NB4 (cell line): Measurements from ENCODE around the gene ATN1.

Experiments used
- DNase-seq: peaks from one replicate; pipeline ENCODE4 v3.0.0; 2010; ENCODE audit warnings: low read depth
- H3K4me3 ChIP-seq: one replicate; pipeline ENCODE4 v1.5.1; 2011; ENCODE audit warnings: mild to moderate bottlenecking, low read depth, low read length, moderate library complexity
- MYC ChIP-seq: IDR thresholded peaks from 2 replicates; pipeline ENCODE4 v1.6.1; 2011; ENCODE audit warnings: low read depth, low read length
- POLR2A ChIP-seq: IDR thresholded peaks from 2 replicates; pipeline ENCODE4 v1.6.1; 2011; ENCODE audit warnings: mild to moderate bottlenecking; ENCODE audit not compliant: insufficient read length; ENCODE audit errors: extremely low read depth
- TF ChIP-seq, protein P1 (sequence below): IDR thresholded peaks from 2 replicates; pipeline ENCODE4 v1.6.1; 2011; ENCODE audit warnings: low read depth, low read length
- TF ChIP-seq, protein P2 (sequence below): IDR thresholded peaks from one replicate; pipeline ENCODE4 v1.5.1; 2012; ENCODE audit warnings: low read depth, low read length

ATN1 gene

GRCh38 chr12:6937481-6938352 lies 10.0 kb downstream of the ATN1 start:
- TF ChIP-seq MYC (peak; percentile 87), POLR2A (peak; percentile 92)
- TF ChIP-seq, protein P1, sequence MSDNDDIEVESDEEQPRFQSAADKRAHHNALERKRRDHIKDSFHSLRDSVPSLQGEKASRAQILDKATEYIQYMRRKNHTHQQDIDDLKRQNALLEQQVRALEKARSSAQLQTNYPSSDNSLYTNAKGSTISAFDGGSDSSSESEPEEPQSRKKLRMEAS: peak; percentile 90
- TF ChIP-seq, protein P2, sequence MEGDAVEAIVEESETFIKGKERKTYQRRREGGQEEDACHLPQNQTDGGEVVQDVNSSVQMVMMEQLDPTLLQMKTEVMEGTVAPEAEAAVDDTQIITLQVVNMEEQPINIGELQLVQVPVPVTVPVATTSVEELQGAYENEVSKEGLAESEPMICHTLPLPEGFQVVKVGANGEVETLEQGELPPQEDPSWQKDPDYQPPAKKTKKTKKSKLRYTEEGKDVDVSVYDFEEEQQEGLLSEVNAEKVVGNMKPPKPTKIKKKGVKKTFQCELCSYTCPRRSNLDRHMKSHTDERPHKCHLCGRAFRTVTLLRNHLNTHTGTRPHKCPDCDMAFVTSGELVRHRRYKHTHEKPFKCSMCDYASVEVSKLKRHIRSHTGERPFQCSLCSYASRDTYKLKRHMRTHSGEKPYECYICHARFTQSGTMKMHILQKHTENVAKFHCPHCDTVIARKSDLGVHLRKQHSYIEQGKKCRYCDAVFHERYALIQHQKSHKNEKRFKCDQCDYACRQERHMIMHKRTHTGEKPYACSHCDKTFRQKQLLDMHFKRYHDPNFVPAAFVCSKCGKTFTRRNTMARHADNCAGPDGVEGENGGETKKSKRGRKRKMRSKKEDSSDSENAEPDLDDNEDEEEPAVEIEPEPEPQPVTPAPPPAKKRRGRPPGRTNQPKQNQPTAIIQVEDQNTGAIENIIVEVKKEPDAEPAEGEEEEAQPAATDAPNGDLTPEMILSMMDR: peak; percentile 76
- peak overlapping the region; percentile 76 for H3K4me3 ChIP-seq
- peak; percentile 95 for DNase-seq

DNA sequence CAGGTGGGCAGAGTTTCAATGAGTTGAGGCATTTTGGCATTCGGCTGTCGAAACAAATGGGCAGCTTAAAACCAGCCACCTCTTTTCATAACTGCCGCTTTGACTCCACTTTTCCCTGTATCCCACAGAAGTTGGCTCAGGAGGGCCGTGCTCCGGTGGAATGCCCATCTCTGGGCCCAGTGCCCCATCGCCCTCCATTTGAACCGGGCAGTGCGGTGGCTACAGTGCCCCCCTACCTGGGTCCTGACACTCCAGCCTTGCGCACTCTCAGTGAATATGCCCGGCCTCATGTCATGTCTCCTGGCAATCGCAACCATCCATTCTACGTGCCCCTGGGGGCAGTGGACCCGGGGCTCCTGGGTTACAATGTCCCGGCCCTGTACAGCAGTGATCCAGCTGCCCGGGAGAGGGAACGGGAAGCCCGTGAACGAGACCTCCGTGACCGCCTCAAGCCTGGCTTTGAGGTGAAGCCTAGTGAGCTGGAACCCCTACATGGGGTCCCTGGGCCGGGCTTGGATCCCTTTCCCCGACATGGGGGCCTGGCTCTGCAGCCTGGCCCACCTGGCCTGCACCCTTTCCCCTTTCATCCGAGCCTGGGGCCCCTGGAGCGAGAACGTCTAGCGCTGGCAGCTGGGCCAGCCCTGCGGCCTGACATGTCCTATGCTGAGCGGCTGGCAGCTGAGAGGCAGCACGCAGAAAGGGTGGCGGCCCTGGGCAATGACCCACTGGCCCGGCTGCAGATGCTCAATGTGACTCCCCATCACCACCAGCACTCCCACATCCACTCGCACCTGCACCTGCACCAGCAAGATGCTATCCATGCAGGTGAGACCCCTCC lies 10.8 kb downstream of the ATN1 start:
- TF ChIP-seq, protein P1: no peak
- TF ChIP-seq POLR2A (no peak), MYC (no peak)
- TF ChIP-seq, protein P2: no peak
- peak overlapping the region; percentile 53 for H3K4me3 ChIP-seq
- no peak for DNase-seq

- no peak overlapping the region for H3K4me3 ChIP-seq
- no peak for DNase-seq
- TF ChIP-seq, protein P1: no peak
- TF ChIP-seq MYC (no peak), POLR2A (no peak)
- TF ChIP-seq, protein P2: no peak
Observed at GRCh38 chr12:6939191-6939540, 11.4 kb downstream of the ATN1 start.

GRCh38 chr12:6941267-6941666 lies 13.5 kb downstream of the ATN1 start:
- TF ChIP-seq, protein P2: no peak
- no peak for TF ChIP-seq MYC
- TF ChIP-seq POLR2A: no peak
- no peak overlapping the region for H3K4me3 ChIP-seq
- DNase-seq: no peak

DNA sequence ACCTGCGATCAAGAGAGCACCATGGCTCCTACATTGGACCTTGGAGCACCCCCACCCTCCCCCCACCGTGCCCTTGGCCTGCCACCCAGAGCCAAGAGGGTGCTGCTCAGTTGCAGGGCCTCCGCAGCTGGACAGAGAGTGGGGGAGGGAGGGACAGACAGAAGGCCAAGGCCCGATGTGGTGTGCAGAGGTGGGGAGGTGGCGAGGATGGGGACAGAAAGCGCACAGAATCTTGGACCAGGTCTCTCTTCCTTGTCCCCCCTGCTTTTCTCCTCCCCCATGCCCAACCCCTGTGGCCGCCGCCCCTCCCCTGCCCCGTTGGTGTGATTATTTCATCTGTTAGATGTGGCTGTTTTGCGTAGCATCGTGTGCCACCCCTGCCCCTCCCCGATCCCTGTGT lies 14.0 kb downstream of the ATN1 start:
- TF ChIP-seq POLR2A (no peak), MYC (no peak)
- TF ChIP-seq, protein P1: no peak
- TF ChIP-seq, protein P2: no peak
- no peak for DNase-seq
- no peak overlapping the region for H3K4me3 ChIP-seq
